ENCODE measurements around the gene HINT3. TPM values are rescaled to one million over a fixed set of nuclear protein-coding genes. Genes with fewer than 3 reads are reported as not detected.
A peak's percentile ranks its signal among the peaks of the same experiment; 100 is the strongest.
"Not testable (repeated sequence)": the region's sequence is repeated elsewhere in the genome, so short reads cannot be mapped to it uniquely, and the experiment has no call there.

The HINT3 gene
- total RNA-seq, 1 experiment from 2014 or later: 12.7 TPM

- TF ChIP-seq YY1 (IDR thresholded peaks at IDR 0.05; ENCODE audit: extremely low read depth, insufficient replicate concordance, low read depth, low read length) (no peak), POLR2AphosphoS5 (IDR thresholded peaks at IDR 0.05; ENCODE audit: low read depth, low read length) (no peak)
Measured at GRCh38 chr6:125970760-125971159, 14.2 kb downstream of the HINT3 start (continued).

- POLR2A ChIA-PET; BruUV-seq (replicated peaks); DNase-seq (ENCODE audit: low read depth, low spot score): not testable (repeated sequence)
Measured at GRCh38 chr6:125972478-125972877, 15.9 kb downstream of the HINT3 start.

GRCh38 chr6:125974214-125974866 lies 17.8 kb downstream of the HINT3 start:
- no peaks in the 10 kb centered on the region for H3K9me2 ChIP-seq (ENCODE audit: insufficient read depth)
- no peak overlapping the region for H3K27ac ChIP-seq (ENCODE audit: low read depth, low read length)
- DNase-seq (ENCODE audit: low read depth, low spot score) (peak; percentile 46), ATAC-seq (peak; percentile 77)
- H3K9me3 ChIP-seq (ENCODE audit: control insufficient read depth in 1 of 2, insufficient read depth in 1 of 2, low read depth in 1 of 2, low read length in 2 of 2): no peaks in the 10 kb centered on the region
- H3K4me1 ChIP-seq (ENCODE audit: control insufficient read depth in 1 of 2, insufficient read depth in 2 of 2, low read length in 2 of 2): no peaks in the 10 kb centered on the region
- no peaks in the 10 kb centered on the region; a peak in 2 of 4 replicates for H3K36me3 ChIP-seq (ENCODE audit: control insufficient read depth in 1 of 2, insufficient read depth in 2 of 2, low read length in 2 of 2)
- H3K4me3 ChIP-seq (replicated peaks in 1 of 2; ENCODE audit: low read depth in 1 of 2, low read length in 2 of 2): no peak overlapping the region
- BruUV-seq (replicated peaks): no TSS peak
- no peaks in the 10 kb centered on the region for H3K27me3 ChIP-seq (ENCODE audit: insufficient read depth, low read length)
- intact Hi-C loops (cut with micrococcal nuclease): loop anchor here (2.0 kb wide), 2 partner anchors 116 to 184 kb away; partner anchors contain the start of gene NCOA7
- ChIA-PET POLR2A (no interaction called here), CTCF (interaction anchor here (0.7 to 2.0 kb wide), 16 partner anchors 9 to 1212 kb away, joined by 3 to 18 read pairs (median 4); partner anchors contain the start of genes HINT3, NCOA7 and TRMT11), RAD21 (ENCODE audit: low non-redundant PET in 1 of 2, low total read pairs in 2 of 2, uncharacterized antibody in 2 of 2, unreplicated experiment in 2 of 2) (interaction anchor here in 1 of 2 experiments (1.0 to 1.1 kb wide), 2 partner anchors 74 to 193 kb away, joined by 3 read pairs; no protein-coding TSS in a partner anchor)
- no peak overlapping the region for H3K9ac ChIP-seq (ENCODE audit: low read length)
- H3K79me2 ChIP-seq (ENCODE audit: insufficient read depth, low read length): no peaks in the 10 kb centered on the region
- no peak overlapping the region for H2AFZ ChIP-seq (ENCODE audit: low read depth, low read length, poor library complexity, severe bottlenecking)
- no peak overlapping the region for H3K4me2 ChIP-seq (ENCODE audit: low read length)
- H4K20me1 ChIP-seq (ENCODE audit: insufficient read depth): no peaks in the 10 kb centered on the region
- no peak for TF ChIP-seq YY1 (IDR thresholded peaks at IDR 0.05; ENCODE audit: extremely low read depth, insufficient replicate concordance, low read depth, low read length)
- TF ChIP-seq SRF (IDR thresholded peaks at IDR 0.05; ENCODE audit: low read depth): no peak
- no peak for TF ChIP-seq FOSL1 (IDR thresholded peaks at IDR 0.05; ENCODE audit: low read depth)
- TF ChIP-seq EGR1 (IDR thresholded peaks at IDR 0.05; ENCODE audit: low read depth): no peak
- TF ChIP-seq JUND (IDR thresholded peaks at IDR 0.05): no peak
- TF ChIP-seq ZFX (IDR thresholded peaks at IDR 0.05): no peak
- no peak for TF ChIP-seq EZH2 (IDR thresholded peaks at IDR 0.05)
- no peak for TF ChIP-seq ZNF274 (IDR thresholded peaks at IDR 0.05; ENCODE audit: low read depth, low read length)
- peak; percentile 35 to 67 (median 52); a peak in 5 of 6 replicates for TF ChIP-seq CTCF (IDR thresholded peaks at IDR 0.05 in 2 of 3, conservative IDR thresholded peaks at IDR 0.05 in 1 of 3; ENCODE audit: borderline replicate concordance in 1 of 3, insufficient read depth in 1 of 3, low read depth in 2 of 3, low read length in 2 of 3)
- no peak for TF ChIP-seq MAX (IDR thresholded peaks at IDR 0.05)
- TF ChIP-seq RAD21 (IDR thresholded peaks at IDR 0.05; ENCODE audit: low read depth): peak; percentile 71
- no peak for TF ChIP-seq TCF7L2 (IDR thresholded peaks at IDR 0.05; ENCODE audit: borderline replicate concordance, extremely low read depth, insufficient read depth, insufficient read length)
- TF ChIP-seq EZH2phosphoT487 (IDR thresholded peaks at IDR 0.05; ENCODE audit: borderline replicate concordance): no peak
- no peak for TF ChIP-seq SIN3A (IDR thresholded peaks at IDR 0.05; ENCODE audit: low read depth)
- TF ChIP-seq ATF3 (IDR thresholded peaks at IDR 0.05): no peak

More at GRCh38 chr6:125972478-125972877, 15.9 kb downstream of the HINT3 start:
- H3K9me2 ChIP-seq (ENCODE audit: insufficient read depth); H3K4me3 ChIP-seq (replicated peaks in 1 of 2; ENCODE audit: low read depth in 1 of 2, low read length in 2 of 2); CTCF ChIA-PET; H3K27ac ChIP-seq (ENCODE audit: low read depth, low read length); intact Hi-C loops (cut with micrococcal nuclease); ATAC-seq; H3K4me2 ChIP-seq (ENCODE audit: low read length); H3K79me2 ChIP-seq (ENCODE audit: insufficient read depth, low read length); H2AFZ ChIP-seq (ENCODE audit: low read depth, low read length, poor library complexity, severe bottlenecking); H3K36me3 ChIP-seq (ENCODE audit: control insufficient read depth in 1 of 2, insufficient read depth in 2 of 2, low read length in 2 of 2); H3K9ac ChIP-seq (ENCODE audit: low read length); H3K27me3 ChIP-seq (ENCODE audit: insufficient read depth, low read length); H3K4me1 ChIP-seq (ENCODE audit: control insufficient read depth in 1 of 2, insufficient read depth in 2 of 2, low read length in 2 of 2); H3K9me3 ChIP-seq (ENCODE audit: control insufficient read depth in 1 of 2, insufficient read depth in 1 of 2, low read depth in 1 of 2, low read length in 2 of 2); RAD21 ChIA-PET (ENCODE audit: low non-redundant PET in 1 of 2, low total read pairs in 2 of 2, uncharacterized antibody in 2 of 2, unreplicated experiment in 2 of 2); H4K20me1 ChIP-seq (ENCODE audit: insufficient read depth): not testable (repeated sequence)
